Skeletal muscle satellite cell (primary cell): ENCODE results near the gene ATP10D.
A peak's percentile ranks its signal among the peaks of the same experiment; 100 is the strongest.

Source experiments
- H3K27me3 ChIP-seq: 2 replicates; pipeline ENCODE4 v1.7.0; 2013; ENCODE audit warnings: low read length; ENCODE audit not compliant: control insufficient read depth, insufficient read depth
- H3K36me3 ChIP-seq: 2 replicates; pipeline ENCODE4 v1.7.0; 2013; ENCODE audit warnings: mild to moderate bottlenecking, control low read depth, low read length; ENCODE audit not compliant: insufficient read depth
- H3K4me1 ChIP-seq: 2 replicates; pipeline ENCODE4 v1.7.0; 2013; ENCODE audit warnings: low read length; ENCODE audit not compliant: control insufficient read depth, insufficient read depth
- H3K4me2 ChIP-seq: 2 replicates; pipeline ENCODE4 v1.7.0; 2013; ENCODE audit warnings: mild to moderate bottlenecking, low read length
- H3K4me3 ChIP-seq: 2 replicates; pipeline ENCODE4 v1.7.0; 2013; ENCODE audit warnings: low read length
- H3K9ac ChIP-seq: 2 replicates; pipeline ENCODE4 v1.7.0; 2013; ENCODE audit warnings: mild to moderate bottlenecking, low read depth, low read length, moderate library complexity
- H3K9me3 ChIP-seq: replicated peaks from 2 replicates; pipeline ENCODE4 v1.7.0; 2013; ENCODE audit warnings: mild to moderate bottlenecking, control low read depth, low read length

The ATP10D gene

DNA sequence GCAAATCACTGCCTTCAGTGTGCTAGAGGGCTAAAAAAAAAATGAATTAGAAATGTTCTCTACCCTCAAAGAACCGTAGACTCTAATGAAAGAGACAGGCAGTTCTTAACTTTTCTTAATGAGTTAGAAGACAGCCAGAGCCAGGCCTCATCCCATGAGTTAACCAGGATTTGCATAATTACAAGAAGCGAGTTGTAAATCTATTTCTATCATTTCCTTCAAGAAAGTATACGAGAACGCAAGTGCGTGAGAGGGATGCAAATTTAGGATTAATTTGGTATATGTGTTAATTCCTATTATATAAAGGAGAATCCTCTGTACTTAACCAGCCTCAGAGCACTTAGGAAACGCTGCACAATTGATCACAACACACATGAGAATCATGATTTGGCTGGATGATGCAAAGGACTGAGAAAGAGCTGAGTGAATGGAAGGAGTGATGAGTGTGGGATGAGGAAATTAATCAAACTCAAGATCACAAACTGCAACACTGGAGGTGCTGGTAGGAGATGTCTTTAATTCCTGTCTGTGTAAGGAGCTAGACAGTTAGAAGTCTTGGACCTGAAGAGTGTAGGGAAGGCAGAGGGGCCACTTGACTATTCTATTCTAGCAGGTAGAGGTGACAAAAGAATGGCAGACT lies 157.2 kb downstream of the ATP10D start:
- Histone ChIP-seq H3K4me3 (no peak overlapping the region), H3K27me3 (no peaks in the 10 kb centered on the region)

More for the DNA sequence above, 157.2 kb downstream of the ATP10D start:
- Histone ChIP-seq H3K36me3 (peaks cover 11% of the 10 kb centered on the region), H3K9ac (peak overlapping the region; percentile 42), H3K4me1 (peaks cover 49% of the 10 kb centered on the region), H3K4me2 (no peak overlapping the region), H3K9me3 (no peaks in the 10 kb centered on the region)
